Cardiac fibroblast (primary cell): ENCODE results near the gene DCAF5.
"Not testable (repeated sequence)": the region's sequence is repeated elsewhere in the genome, so short reads cannot be mapped to it uniquely, and the experiment has no call there.

Experiments
- DNase-seq, 2 donors: peaks; one replicate each; pipeline versions ENCODE4 v3.0.0 to v3.0.0-alpha.2; 2010; ENCODE audit warnings: low read depth in 2 of 2
- H3K4me3 ChIP-seq, 2 donors: replicated peaks in 1 of 2; 1 replicate in 1 of 2; 2 replicates in 1 of 2; pipeline ENCODE4 v1.5.1; 2011; ENCODE audit warnings: low read depth in 2 of 2, low read length in 2 of 2, mild to moderate bottlenecking in 2 of 2, moderate library complexity in 1 of 2
- TF ChIP-seq, protein P1 (sequence below): IDR thresholded peaks from one replicate; pipeline ENCODE4 v1.5.1; 2011; ENCODE audit warnings: low read depth, mild to moderate bottlenecking, low read length, inconsistent platforms

Gene DCAF5, protein sequence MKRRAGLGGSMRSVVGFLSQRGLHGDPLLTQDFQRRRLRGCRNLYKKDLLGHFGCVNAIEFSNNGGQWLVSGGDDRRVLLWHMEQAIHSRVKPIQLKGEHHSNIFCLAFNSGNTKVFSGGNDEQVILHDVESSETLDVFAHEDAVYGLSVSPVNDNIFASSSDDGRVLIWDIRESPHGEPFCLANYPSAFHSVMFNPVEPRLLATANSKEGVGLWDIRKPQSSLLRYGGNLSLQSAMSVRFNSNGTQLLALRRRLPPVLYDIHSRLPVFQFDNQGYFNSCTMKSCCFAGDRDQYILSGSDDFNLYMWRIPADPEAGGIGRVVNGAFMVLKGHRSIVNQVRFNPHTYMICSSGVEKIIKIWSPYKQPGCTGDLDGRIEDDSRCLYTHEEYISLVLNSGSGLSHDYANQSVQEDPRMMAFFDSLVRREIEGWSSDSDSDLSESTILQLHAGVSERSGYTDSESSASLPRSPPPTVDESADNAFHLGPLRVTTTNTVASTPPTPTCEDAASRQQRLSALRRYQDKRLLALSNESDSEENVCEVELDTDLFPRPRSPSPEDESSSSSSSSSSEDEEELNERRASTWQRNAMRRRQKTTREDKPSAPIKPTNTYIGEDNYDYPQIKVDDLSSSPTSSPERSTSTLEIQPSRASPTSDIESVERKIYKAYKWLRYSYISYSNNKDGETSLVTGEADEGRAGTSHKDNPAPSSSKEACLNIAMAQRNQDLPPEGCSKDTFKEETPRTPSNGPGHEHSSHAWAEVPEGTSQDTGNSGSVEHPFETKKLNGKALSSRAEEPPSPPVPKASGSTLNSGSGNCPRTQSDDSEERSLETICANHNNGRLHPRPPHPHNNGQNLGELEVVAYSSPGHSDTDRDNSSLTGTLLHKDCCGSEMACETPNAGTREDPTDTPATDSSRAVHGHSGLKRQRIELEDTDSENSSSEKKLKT

DNA sequence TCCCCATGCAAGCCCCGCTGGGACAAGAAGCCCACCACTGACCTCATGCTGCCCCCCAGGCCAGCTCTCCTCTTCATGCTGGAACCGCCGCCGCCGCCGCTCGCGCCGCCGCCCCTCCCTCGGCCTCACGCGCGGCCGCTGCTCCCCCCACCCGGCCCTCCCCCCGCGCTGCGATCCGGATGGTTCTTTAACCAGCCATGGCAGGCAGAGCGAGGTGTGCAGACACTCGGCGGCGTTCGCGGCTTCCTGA, at the start of gene DCAF5:
Gene DCAF5, minus strand, starts transcription at position 218 of the 250 bp plus-strand sequence. Its CDS starts 141 bp downstream, at position 77.
- TF ChIP-seq, protein P1, sequence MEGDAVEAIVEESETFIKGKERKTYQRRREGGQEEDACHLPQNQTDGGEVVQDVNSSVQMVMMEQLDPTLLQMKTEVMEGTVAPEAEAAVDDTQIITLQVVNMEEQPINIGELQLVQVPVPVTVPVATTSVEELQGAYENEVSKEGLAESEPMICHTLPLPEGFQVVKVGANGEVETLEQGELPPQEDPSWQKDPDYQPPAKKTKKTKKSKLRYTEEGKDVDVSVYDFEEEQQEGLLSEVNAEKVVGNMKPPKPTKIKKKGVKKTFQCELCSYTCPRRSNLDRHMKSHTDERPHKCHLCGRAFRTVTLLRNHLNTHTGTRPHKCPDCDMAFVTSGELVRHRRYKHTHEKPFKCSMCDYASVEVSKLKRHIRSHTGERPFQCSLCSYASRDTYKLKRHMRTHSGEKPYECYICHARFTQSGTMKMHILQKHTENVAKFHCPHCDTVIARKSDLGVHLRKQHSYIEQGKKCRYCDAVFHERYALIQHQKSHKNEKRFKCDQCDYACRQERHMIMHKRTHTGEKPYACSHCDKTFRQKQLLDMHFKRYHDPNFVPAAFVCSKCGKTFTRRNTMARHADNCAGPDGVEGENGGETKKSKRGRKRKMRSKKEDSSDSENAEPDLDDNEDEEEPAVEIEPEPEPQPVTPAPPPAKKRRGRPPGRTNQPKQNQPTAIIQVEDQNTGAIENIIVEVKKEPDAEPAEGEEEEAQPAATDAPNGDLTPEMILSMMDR = no peak
- no peak for DNase-seq
- H3K4me3 ChIP-seq = peak within 1 kb of the TSS; percentile 86 to 88

DNA sequence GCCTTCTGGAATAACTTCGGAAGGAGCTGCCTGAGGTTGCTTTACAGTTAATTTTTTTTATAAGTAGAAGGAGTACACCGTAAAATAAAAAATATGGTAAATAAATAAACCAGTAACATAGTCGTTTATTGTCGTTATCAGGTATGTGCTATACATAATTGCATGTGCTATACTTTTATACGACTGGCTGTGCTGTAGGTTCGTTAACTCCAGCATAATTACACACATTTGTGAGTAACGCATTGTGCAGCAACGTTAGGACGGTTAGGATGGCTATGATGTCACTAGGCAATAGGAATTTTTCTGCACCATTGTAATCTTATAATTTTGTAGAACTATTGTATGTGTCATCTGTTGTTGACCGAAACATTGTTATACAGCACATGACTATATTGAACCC, 46.9 kb upstream of the DCAF5 start:
- TF ChIP-seq, protein P1 = no peak
- no peak for DNase-seq
- H3K4me3 ChIP-seq = no peak overlapping the region

DNA sequence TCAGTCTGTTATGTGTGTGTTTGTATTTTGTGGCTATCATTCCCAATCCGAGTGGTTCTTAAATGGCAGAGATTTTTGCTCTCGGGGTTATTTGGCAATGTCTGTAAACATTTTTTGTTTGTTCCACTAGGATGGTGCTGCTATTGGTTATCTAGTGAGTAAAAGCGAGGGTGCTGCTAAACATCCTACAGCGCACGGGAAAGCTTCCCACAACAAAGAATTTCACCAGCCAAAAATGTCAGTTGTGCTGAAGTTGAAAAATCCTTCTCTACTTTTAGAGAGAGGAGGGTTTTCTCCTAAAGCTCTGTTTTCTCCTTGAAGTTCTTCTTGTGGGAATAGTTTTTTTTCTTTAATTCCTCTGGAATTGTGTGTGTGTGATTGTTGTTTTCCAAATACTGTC, 40.8 kb upstream of the DCAF5 start:
- TF ChIP-seq, protein P1 = no peak
- no peak for DNase-seq
- no peak overlapping the region for H3K4me3 ChIP-seq

DNA sequence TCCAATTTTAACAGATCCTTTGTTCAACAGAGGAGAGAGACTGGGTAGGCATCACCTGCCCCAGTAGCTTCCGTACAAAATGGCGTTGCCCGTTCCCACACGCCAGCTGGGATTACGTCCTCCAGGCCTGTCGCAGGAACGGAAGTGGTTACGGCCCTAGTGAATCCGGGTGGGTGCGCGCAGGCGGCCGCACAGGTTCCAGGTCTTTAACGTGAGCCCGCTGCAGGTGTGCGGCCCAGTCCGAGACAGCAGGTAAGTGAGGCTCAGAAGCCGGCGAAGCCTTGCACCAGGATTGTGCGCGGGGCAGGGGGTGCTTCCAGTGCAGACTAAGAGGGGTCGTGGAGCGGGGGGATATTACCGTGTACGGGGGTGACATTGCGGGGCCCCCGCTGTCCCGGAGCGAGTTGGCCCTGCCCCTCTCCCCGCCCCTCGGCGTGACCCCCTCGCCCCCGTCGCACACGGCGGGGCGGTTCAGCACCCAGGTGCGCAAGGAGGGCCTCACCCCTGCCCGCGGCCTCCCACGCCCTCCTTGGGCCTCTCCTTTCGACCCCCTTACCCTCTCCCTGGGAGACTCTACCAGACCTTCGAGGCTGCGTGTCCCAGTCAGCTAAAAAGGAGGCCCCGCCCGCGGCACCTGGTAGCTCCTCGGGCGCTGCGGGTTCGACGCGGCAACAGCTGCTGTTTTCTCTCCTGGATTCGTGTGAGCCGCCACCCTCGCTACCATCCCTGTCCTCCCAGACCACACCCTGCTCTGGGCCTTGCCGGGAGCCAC, 38.6 kb upstream of the DCAF5 start, which contains the start of gene EXD2:
Gene EXD2, plus strand, starts transcription at position 159 of the 772 bp plus-strand sequence. CDS start 17,973 bp downstream, outside the sequence.
- peak within 1 kb of the TSS; percentile 89 to 93 for H3K4me3 ChIP-seq
- TF ChIP-seq, protein P1 = no peak
- DNase-seq = peak; percentile 82

GRCh38 chr14:69190191-69190590, 37.3 kb upstream of the DCAF5 start:
- DNase-seq = no peak
- TF ChIP-seq, protein P1 = no peak

DNA sequence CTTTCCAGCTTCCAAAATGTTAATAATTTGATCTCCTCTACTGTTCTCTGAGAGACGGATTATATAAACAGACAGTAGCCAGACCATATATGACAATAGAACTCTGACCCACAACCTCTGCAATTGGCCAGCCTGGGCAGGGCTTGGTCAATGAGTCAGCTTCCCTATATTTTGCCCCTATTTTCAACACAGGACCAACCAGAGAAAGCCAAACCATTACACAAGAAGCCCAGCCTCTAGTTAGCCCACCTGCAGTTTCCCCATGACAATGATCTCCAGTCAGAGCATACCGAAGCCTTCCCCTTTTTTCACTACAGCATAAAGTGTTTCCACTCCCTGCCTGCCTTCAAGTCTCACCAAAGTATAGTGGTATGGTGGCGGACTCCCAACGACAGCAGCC, 30.8 kb upstream of the DCAF5 start:
- H3K4me3 ChIP-seq = no peak overlapping the region
- TF ChIP-seq, protein P1 = no peak
- DNase-seq = peak in 1 of 2 donors; percentile 15

More at GRCh38 chr14:69190191-69190590, 37.3 kb upstream of the DCAF5 start:
- H3K4me3 ChIP-seq = no peak overlapping the region

GRCh38 chr14:69182580-69182979, 29.7 kb upstream of the DCAF5 start:
- not testable (repeated sequence) for H3K4me3 ChIP-seq, DNase-seq
